Embryonic facial prominence (tissue), 1 donor: ENCODE measurements around the gene WDR88.
"Not testable (repeated sequence)": the region's sequence is repeated elsewhere in the genome, so short reads cannot be mapped to it uniquely, and the experiment has no call there.

Source experiments
- DNase-seq: peaks from one replicate; pipeline ENCODE4 v3.0.0-alpha.2; 2016; ENCODE audit errors: extremely low spot score

WDR88 gene

DNA sequence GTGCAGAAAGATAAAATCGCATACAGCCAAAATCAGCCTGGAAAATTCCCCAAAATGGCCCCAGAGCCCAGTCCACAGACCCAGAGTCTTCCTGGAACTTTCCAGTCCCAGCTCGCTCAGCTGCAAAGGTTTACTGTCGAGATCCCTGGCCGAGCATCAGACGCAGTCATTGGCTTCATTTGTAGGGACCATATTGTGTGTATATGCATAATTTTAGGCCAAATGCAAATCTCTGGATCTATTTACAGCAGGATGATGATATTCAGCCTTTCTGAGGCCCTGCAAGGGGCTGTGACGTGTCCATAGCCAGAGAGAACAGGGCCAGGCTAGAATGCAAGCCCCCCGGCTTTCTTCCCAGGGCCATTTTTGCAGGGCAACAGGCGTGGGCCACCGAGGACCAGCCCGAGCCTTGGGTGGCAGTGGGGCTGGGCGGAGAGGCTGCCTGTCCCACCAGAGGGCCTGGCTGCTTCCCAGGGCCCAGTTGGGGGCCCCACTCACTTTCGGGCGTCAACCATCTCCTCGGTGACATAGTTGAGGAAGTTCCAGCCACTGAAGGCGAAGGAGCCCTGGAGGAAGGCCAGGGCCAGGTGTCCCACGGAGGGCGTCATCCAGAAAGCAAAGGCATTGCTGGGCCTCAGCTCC lies 80.0 kb downstream of the WDR88 start:
- no peak for DNase-seq

DNA sequence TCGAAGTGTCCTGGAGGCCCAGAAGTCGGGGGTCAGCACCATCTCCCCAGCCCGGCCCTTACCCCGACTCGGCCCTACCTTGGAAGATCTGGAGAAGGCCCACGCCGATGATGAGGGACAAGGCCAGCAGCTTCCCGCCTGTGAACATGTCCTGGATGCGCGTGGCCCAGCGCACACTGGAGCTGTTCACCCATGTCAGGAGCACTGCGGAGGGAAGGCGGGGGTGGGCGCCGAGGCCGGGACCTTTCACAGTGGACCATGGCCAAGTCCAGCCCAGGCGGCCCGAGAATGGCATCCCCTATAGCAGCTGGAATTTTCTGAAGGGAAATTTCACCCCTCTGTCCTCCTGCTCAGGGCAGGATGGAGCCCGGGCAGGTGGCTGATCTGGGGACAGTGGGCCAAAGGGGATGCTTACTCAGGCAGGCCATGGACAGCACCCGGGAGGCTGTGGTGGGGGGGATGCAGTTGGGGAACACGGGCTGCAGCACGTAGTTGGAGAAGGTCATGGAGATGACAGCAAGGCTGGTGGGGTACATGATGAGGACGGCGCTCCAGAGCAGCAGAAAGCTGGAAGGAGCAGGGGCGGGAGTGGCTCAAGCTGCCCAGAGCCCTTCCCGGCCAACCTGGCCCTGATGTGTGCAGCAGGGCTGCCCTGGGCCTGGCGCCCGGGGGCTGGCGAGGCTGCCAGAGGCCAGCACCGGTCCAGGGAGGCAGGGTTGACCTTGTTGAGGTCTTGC lies 80.7 kb downstream of the WDR88 start:
- no peak for DNase-seq

DNA sequence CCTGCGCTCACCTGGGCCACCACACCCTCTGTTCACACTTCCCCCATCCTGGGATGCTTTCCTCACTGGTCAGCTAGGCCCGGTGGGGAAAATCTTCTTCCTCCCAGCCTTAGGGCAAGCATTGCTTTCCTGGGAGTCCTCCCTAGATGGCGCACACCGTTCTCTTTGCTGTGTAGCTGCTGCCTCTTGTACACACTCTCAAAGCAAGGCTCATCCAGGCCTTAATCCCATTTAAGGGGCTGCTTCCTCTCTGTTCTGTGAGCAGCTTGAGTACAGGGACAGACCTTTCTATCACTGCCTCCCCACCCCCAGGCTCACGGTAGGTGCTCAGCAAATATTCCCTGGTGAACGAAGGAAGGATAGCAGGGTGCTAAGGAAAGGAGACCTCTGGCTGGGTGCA lies 82.7 kb downstream of the WDR88 start:
- no peak for DNase-seq

DNA sequence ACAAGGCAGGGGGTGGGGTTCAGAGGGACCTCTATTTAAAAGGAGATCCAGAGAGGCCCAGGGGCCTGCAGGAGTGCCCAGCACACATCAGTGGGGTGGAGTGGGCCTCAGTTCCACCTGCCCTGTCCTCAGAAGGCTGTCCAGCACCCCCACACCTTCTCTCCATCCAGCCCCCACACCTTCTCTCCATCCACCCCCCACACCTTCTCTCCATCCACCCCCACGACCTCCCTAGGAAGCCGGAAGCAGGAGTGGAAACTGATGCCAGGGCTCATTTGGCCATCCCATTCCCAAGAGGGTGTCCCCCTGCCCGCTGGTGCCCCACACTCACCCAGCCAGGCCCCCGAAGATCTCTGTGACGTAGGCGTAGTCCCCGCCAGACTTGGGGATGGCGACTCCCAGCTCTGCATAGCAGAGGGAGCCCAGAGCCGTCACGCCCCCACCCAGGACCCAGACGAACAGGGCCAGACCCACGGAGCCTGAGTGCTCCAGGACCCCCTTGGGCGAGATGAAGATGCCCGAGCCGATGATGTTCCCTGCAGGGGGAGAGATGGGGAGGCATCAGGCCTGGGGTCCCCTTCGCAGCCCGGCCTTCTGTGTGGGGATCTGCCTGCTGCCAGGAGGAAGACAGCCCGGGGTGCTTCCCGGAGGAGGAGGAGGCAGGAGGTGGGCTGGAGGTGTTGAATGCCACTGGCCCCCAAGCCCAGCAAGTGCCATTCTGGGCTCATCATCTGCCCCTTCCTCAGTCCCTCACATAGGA lies 83.7 kb downstream of the WDR88 start:
- DNase-seq: no peak

DNA sequence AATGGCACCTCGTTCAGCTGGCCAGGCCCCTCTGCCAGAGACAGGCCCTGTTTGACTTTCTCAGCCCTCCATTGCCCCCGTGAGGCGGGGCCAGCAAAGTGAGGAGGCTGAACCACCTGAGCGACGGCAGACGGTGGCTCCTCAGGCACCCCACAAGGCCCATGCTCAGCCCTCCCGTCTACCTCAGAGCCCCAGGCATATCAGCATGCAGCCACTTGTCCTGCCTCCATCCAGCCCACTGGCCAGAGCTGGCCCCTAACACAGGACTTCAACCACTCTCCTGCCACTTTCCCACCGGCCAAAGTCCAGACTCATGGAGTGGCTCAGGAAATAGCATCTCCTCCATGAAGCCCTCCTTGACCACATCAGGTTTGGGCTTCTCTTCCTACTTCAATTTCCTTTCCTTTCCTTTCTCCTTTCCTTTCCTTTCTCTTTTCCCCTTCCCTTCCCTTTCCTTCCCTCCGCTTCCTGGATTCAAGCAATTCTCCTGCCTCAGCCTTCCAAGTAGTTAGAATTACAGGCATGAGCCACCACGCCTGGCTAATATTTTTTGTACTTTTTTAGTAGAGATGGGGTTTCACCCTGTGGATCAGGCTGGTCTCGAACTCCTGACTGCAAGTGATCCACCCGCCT lies 84.4 kb downstream of the WDR88 start:
- DNase-seq: no peak

DNA sequence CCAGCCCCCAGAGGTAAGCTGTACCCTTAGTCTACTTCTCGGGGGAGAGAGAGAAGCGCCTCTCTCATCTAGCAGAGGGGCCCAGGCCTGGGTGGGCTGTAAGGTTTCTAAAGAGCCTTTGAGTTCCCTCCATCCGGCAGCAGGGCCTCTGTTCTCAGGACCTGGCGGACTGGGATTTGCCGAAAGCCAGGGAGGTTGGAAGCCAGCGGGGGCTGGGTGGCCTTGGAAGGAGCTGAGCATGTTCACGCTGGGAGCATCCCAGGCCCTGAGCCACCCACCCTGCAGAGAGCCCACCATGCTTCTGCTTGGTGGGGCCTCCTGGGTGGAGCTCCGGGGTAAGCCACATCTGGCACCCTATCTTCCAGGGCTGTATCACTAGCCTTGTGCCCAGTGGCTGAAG lies 86.0 kb downstream of the WDR88 start:
- DNase-seq: no peak

DNA sequence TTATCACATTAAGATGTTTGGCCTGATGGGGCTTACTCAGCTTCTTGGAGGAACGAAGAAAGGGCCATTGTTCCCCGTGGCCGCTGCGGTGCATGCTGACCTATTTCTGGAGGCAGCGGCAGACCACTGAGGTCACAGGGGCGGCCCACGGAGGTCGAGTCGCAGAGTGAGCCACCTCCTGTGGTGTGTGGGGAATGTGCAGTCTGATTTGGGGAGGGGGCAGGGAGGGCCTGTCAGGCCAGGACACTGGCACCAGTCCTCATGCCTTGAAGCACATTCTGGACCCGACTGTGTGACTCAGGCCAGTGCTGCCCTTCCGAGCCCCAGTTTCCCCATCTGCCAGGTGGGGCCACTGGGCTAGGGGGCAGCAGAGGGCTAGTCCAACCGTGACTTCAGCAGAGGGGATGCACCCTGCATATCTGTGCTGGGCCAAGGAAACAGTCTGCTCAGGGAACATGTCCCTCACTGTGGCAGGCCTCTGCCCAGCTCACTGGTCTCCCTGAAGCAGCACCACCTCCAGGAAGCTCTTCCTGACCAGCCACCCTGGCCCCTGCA lies 87.4 kb downstream of the WDR88 start:
- DNase-seq: no peak

DNA sequence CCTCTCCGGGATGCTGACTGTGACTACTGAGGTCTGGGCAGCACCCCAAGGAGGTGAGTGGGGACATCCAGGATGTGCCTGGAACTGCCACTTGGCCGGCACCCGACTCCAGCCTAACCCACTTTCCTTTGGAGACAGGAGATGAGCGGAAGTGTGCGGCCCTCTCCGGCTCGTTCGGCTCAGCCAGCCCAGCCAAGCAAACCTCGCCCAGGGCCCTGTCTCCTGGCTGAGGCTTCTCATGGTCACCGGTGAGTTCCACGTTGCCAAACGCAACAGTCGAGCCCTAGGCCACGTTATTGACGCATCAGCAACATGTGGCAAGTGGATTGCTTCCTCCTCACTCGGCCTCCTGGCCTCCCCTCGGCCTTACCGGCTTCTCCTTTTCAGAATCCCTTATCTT lies 88.2 kb downstream of the WDR88 start:
- DNase-seq: no peak

DNA sequence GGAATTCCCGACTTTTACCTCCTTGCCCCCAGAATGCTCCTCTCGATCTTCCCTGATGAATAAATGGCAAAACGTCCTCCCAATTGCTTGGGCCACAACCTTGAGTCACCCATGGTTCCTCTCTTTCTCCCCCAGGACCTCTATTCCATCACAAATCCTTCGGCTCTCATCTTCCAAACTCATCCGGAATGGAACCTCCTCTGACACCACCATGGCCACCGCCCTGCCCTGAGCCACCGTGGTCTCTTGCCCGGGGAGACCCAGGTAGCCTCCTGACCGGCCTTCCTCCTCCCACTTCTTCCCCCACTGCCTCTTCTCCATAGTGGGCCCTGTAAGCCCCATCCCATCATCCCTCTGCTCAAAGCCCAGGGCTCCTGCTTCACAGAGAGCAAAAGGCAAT lies 88.8 kb downstream of the WDR88 start:
- no peak for DNase-seq

DNA sequence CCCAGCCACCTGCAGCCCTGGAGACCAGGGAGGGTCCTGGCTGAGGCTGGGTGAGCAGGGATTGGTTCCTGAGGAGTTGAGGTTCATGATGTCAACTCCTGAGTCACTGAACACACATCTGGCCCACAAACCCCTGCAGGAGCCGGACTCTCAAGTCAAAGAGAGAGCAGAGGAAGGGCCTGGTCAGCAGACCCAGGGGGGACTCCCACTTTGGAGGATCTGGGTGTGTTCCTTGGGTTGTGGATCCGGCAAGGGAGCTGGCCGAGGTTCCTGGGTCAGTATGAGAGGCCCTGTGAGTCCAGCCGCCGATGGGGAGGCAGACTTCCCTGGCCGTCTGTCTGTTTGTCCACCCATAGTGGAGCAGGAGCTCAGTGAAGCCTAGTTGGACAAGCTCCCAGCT lies 89.7 kb downstream of the WDR88 start:
- no peak for DNase-seq

DNA sequence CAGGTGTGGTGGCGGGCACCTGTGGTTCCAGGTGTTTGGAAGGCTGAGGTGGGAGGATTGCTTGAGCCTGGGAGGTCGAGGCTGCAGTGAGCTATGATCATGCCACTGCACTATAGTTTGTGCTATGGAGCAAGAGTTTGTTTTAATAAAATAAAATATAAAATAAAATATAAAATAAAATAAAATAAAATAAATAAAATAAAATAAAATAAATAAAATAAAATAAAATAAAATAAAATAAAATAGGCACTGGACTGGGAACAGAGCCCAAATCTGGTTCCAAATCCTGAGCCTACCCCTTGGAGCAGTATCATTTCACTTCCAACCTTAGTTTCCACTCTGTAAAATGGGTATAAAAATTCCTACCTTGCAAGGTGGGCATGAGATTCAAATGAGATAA lies 90.3 kb downstream of the WDR88 start:
- not testable (repeated sequence) for DNase-seq

DNA sequence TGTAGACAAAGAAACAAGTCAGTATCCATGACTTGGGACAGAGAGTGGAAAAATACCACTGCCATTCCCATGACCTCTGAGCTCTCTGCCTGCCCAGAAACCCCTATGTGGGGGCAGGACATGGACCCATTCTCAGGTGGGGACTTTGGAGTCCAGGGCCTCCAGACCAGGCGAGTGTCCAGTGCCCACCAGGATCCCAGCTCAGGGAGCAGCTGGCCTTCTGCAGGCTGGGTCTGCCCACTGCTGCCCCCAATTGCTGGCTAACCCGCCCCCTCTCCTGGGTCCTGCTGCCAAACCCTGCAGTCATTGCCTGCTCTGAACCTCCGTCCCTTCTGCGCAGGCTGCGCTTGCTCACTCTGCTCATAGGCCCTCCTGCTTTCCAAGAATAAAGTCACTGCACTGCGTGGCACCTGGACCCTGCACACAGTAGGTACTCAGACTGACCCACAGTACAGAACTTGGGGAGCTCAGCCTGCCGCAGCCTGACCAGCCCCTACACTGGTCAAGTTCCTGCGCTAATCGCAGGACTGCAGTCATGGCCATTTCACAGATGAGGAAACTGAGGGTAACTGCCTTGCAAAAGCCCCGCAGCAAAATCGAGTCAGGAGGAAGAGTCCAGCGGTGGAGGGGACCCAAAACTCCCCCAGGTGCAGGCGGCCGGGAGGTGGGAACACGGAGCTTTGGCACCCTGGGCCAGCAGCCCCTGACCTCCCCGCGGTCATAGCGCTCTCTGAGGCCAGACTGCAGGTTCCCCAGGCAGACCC lies 93.0 kb downstream of the WDR88 start:
- DNase-seq: no peak
